ENCODE measurements around the gene USP43. TPM values are rescaled to one million over a fixed set of nuclear protein-coding genes. Genes with fewer than 3 reads are reported as not detected.

USP43 gene
- polyA plus RNA-seq, 1 donor from 2014 or later, result 0.53 TPM

- no peaks in the 10 kb centered on the region for H3K79me2 ChIP-seq (replicated peaks; ENCODE audit: insufficient read depth, low read length)
- no peaks in the 10 kb centered on the region for H3K9me3 ChIP-seq (ENCODE audit: low read length)
- no peak overlapping the region for H3K27ac ChIP-seq (ENCODE audit: low read length)
- H3K9me2 ChIP-seq (ENCODE audit: insufficient read depth, low read length), result no peaks in the 10 kb centered on the region
- no peak overlapping the region for H2AFZ ChIP-seq (ENCODE audit: low read depth, low read length)
- no peak overlapping the region for H3K4me2 ChIP-seq (ENCODE audit: low read length)
- no peak overlapping the region for H3K4me3 ChIP-seq (ENCODE audit: low read length)
- H3K9ac ChIP-seq (ENCODE audit: low read length), result no peak overlapping the region
- H3K27me3 ChIP-seq (ENCODE audit: insufficient read depth, low read depth, low read length), result no peaks in the 10 kb centered on the region
- TF ChIP-seq, protein P1, sequence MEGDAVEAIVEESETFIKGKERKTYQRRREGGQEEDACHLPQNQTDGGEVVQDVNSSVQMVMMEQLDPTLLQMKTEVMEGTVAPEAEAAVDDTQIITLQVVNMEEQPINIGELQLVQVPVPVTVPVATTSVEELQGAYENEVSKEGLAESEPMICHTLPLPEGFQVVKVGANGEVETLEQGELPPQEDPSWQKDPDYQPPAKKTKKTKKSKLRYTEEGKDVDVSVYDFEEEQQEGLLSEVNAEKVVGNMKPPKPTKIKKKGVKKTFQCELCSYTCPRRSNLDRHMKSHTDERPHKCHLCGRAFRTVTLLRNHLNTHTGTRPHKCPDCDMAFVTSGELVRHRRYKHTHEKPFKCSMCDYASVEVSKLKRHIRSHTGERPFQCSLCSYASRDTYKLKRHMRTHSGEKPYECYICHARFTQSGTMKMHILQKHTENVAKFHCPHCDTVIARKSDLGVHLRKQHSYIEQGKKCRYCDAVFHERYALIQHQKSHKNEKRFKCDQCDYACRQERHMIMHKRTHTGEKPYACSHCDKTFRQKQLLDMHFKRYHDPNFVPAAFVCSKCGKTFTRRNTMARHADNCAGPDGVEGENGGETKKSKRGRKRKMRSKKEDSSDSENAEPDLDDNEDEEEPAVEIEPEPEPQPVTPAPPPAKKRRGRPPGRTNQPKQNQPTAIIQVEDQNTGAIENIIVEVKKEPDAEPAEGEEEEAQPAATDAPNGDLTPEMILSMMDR (IDR thresholded peaks at IDR 0.05; ENCODE audit: poor library complexity, severe bottlenecking), result no peak
- TF ChIP-seq EZH2 (IDR thresholded peaks at IDR 0.05; ENCODE audit: borderline replicate concordance, insufficient read depth, low read length, poor library complexity, severe bottlenecking) (no peak), SMC3 (conservative IDR thresholded peaks at IDR 0.05; ENCODE audit: poor library complexity) (no peak), RAD21 (conservative IDR thresholded peaks at IDR 0.05) (no peak), POLR2AphosphoS5 (IDR thresholded peaks at IDR 0.05) (no peak), TAF1 (IDR thresholded peaks at IDR 0.05; ENCODE audit: low read depth) (no peak), REST (IDR thresholded peaks at IDR 0.05; ENCODE audit: borderline replicate concordance) (no peak), MXI1 (conservative IDR thresholded peaks at IDR 0.05; ENCODE audit: poor library complexity, severe bottlenecking) (no peak), EP300 (conservative IDR thresholded peaks at IDR 0.05; ENCODE audit: poor library complexity, severe bottlenecking) (no peak)
- H3F3A ChIP-seq (ENCODE audit: insufficient read depth, low read length, poor library complexity, severe bottlenecking), result no peaks in the 10 kb centered on the region
- H3K36me3 ChIP-seq (ENCODE audit: insufficient read depth, low read length), result no peaks in the 10 kb centered on the region
- H4K20me1 ChIP-seq (ENCODE audit: insufficient read depth), result no peaks in the 10 kb centered on the region
Observed at GRCh38 chr17:9755083-9755482, 109.8 kb downstream of the USP43 start.

- Histone ChIP-seq H3K27me3 (ENCODE audit: insufficient read depth, low read depth, low read length) (no peaks in the 10 kb centered on the region), H3K9me2 (ENCODE audit: insufficient read depth, low read length) (no peaks in the 10 kb centered on the region), H2AFZ (ENCODE audit: low read depth, low read length) (no peak overlapping the region), H3K36me3 (ENCODE audit: insufficient read depth, low read length) (no peaks in the 10 kb centered on the region), H3K4me2 (ENCODE audit: low read length) (no peak overlapping the region), H3K27ac (ENCODE audit: low read length) (no peak overlapping the region), H4K20me1 (ENCODE audit: insufficient read depth) (no peaks in the 10 kb centered on the region), H3K79me2 (replicated peaks; ENCODE audit: insufficient read depth, low read length) (no peaks in the 10 kb centered on the region), H3K4me3 (ENCODE audit: low read length) (no peak overlapping the region), H3K9ac (ENCODE audit: low read length) (no peak overlapping the region), H3K9me3 (ENCODE audit: low read length) (no peaks in the 10 kb centered on the region), H3F3A (ENCODE audit: insufficient read depth, low read length, poor library complexity, severe bottlenecking) (no peaks in the 10 kb centered on the region)
- TF ChIP-seq REST (IDR thresholded peaks at IDR 0.05; ENCODE audit: borderline replicate concordance) (no peak), EP300 (conservative IDR thresholded peaks at IDR 0.05; ENCODE audit: poor library complexity, severe bottlenecking) (no peak), MXI1 (conservative IDR thresholded peaks at IDR 0.05; ENCODE audit: poor library complexity, severe bottlenecking) (no peak), RAD21 (conservative IDR thresholded peaks at IDR 0.05) (no peak), SMC3 (conservative IDR thresholded peaks at IDR 0.05; ENCODE audit: poor library complexity) (no peak), TAF1 (IDR thresholded peaks at IDR 0.05; ENCODE audit: low read depth) (no peak), POLR2AphosphoS5 (IDR thresholded peaks at IDR 0.05) (no peak)
Observed at GRCh38 chr17:9760266-9760665, 114.9 kb downstream of the USP43 start.
